H1 (cell line): ENCODE measurements around the gene SHISA7. TPM values are rescaled to one million over a fixed set of nuclear protein-coding genes. Genes with fewer than 3 reads are reported as not detected.

Experiments
- CTCF ChIA-PET: fragments of 300-600 bp; sonication (Branson Sonifier 250); formaldehyde crosslinking; loops from one replicate; lab custom pipeline; 2021; ENCODE audit not compliant: partially characterized antibody; lab: Charles Lee
- POLR2A ChIA-PET: fragments of 300-600 bp; sonication (Branson Sonifier 250); formaldehyde crosslinking; loops from one replicate; lab custom pipeline; 2021; ENCODE audit warnings: inconsistent platforms; ENCODE audit not compliant: partially characterized antibody; lab: Charles Lee
- DNase-seq, 2 experiments: peaks; one replicate each; pipeline versions ENCODE4 v3.0.0 to v3.0.0-alpha.2; 2010 to 2022; ENCODE audit warnings: low spot score in 2 of 2, low read depth in 1 of 2, mixed read lengths in 1 of 2
- FAIRE-seq: peaks from 2 replicates; lab custom pipeline; 2011; peaks lifted over from hg19 to GRCh38; lab: Jason Lieb, UNC
- H2AFZ ChIP-seq: 2 replicates; pipeline ENCODE4 v1.8.1; 2012; ENCODE audit warnings: low read length, inconsistent platforms
- H2AK5ac ChIP-seq: 2 replicates; pipeline ENCODE4 v1.6.1; 2013; ENCODE audit warnings: low read depth, low read length
- H2BK120ac ChIP-seq: replicated peaks from 2 replicates; pipeline ENCODE3; 2013; ENCODE audit warnings: low read depth, low read length, inconsistent platforms
- H2BK12ac ChIP-seq: 2 replicates; pipeline ENCODE4 v1.6.1; 2013; ENCODE audit warnings: low read depth, low read length
- H2BK15ac ChIP-seq: 2 replicates; pipeline ENCODE4 v1.6.1; 2013; ENCODE audit warnings: low read length
- H2BK20ac ChIP-seq: 2 replicates; pipeline ENCODE4 v1.6.1; 2013; ENCODE audit warnings: low read length
- H2BK5ac ChIP-seq: 2 replicates; pipeline ENCODE4 v1.6.1; 2013; ENCODE audit warnings: low read depth, low read length
- H3K14ac ChIP-seq: 2 replicates; pipeline ENCODE4 v1.6.1; 2013; ENCODE audit warnings: inconsistent platforms; ENCODE audit not compliant: insufficient read length
- H3K18ac ChIP-seq: 2 replicates; pipeline ENCODE4 v1.6.1; 2013; ENCODE audit warnings: low read length; ENCODE audit errors: extremely low read depth
- H3K23ac ChIP-seq: 2 replicates; pipeline ENCODE4 v1.6.1; 2013; ENCODE audit warnings: inconsistent platforms; ENCODE audit not compliant: insufficient read length
- H3K23me2 ChIP-seq: 2 replicates; pipeline ENCODE4 v1.6.1; 2013; ENCODE audit warnings: low read depth, low read length
- H3K27ac ChIP-seq: 2 replicates; pipeline ENCODE4 v1.6.1; 2011; ENCODE audit warnings: low read depth, low read length, inconsistent platforms
- H3K27me3 ChIP-seq, 4 experiments: replicated peaks in 1 of 4; 1 replicate in 1 of 4; 2 replicates in 3 of 4; pipeline versions ENCODE4 v1.6.1 to v1.8.1; 2011 to 2013; ENCODE audit warnings: low read length in 3 of 4, mild to moderate bottlenecking in 3 of 4, inconsistent platforms in 2 of 4, mixed read lengths in 2 of 4, moderate library complexity in 1 of 4; ENCODE audit not compliant: control insufficient read depth in 3 of 4, insufficient read depth in 3 of 4; ENCODE audit errors: extremely low read depth in 1 of 4
- H3K36me3 ChIP-seq, 4 experiments: 2 replicates each; pipeline versions ENCODE4 v1.6.1 to v1.8.1; 2011 to 2013; ENCODE audit warnings: mild to moderate bottlenecking in 4 of 4, low read length in 3 of 4, moderate library complexity in 2 of 4, control low read depth in 1 of 4, inconsistent platforms in 1 of 4; ENCODE audit not compliant: insufficient read depth in 4 of 4, control insufficient read depth in 2 of 4
- H3K4ac ChIP-seq: replicated peaks from 2 replicates; pipeline ENCODE3; 2013; ENCODE audit warnings: low read length, low read depth, mixed read lengths, inconsistent platforms; ENCODE audit not compliant: insufficient read length
- H3K4me1 ChIP-seq, 4 experiments: replicated peaks in 1 of 4; 1 replicate in 1 of 4; 2 replicates in 3 of 4; pipeline versions ENCODE4 v1.6.1 to v1.8.1; 2011 to 2013; ENCODE audit warnings: low read length in 3 of 4, inconsistent platforms in 2 of 4, mixed read lengths in 1 of 4; ENCODE audit not compliant: insufficient read depth in 4 of 4, control insufficient read depth in 3 of 4
- H3K4me2 ChIP-seq, 2 experiments: 2 replicates each; pipeline versions ENCODE4 v1.6.1 to v1.8.1; 2011 to 2013; ENCODE audit warnings: low read depth in 2 of 2, low read length in 2 of 2, control low read depth in 1 of 2, inconsistent platforms in 1 of 2, mild to moderate bottlenecking in 1 of 2; ENCODE audit not compliant: insufficient read depth in 1 of 2
- H3K4me3 ChIP-seq, 4 experiments: fragments of 200-600, 300-600 bp in 1 of 4; sonication (generic), shearing (Covaris generic), sonication (Bioruptor Twin) in 1 of 4; 2 replicates each; pipeline versions ENCODE4 v1.5.1 to v1.8.1; 2011 to 2016; ENCODE audit warnings: low read length in 4 of 4, low read depth in 3 of 4, control low read depth in 2 of 4, inconsistent platforms in 2 of 4, mild to moderate bottlenecking in 2 of 4, mixed read lengths in 1 of 4, moderate library complexity in 1 of 4; ENCODE audit not compliant: insufficient read depth in 2 of 4; ENCODE audit errors: extremely low read depth in 1 of 4
- H3K56ac ChIP-seq: replicated peaks from 2 replicates; pipeline ENCODE3; 2013; ENCODE audit warnings: low read depth, mild to moderate bottlenecking, mixed read lengths, low read length, inconsistent platforms; ENCODE audit not compliant: insufficient read length
- H3K79me1 ChIP-seq: 2 replicates; pipeline ENCODE4 v1.6.1; 2013; ENCODE audit warnings: low read depth, low read length, control low read depth
- H3K79me2 ChIP-seq, 2 experiments: 2 replicates each; pipeline versions ENCODE4 v1.6.1 to v1.8.1; 2012 to 2013; ENCODE audit warnings: low read length in 2 of 2, mild to moderate bottlenecking in 2 of 2, inconsistent platforms in 1 of 2; ENCODE audit not compliant: insufficient read depth in 2 of 2, control insufficient read depth in 1 of 2
- H3K9ac ChIP-seq, 4 experiments: replicated peaks in 1 of 4; 1 replicate in 1 of 4; 2 replicates in 3 of 4; pipeline versions ENCODE4 v1.6.1 to v1.8.1; 2011 to 2013; ENCODE audit warnings: low read depth in 3 of 4, low read length in 3 of 4, control low read depth in 2 of 4, mild to moderate bottlenecking in 2 of 4, moderate library complexity in 2 of 4, inconsistent platforms in 1 of 4; ENCODE audit errors: extremely low read depth in 1 of 4
- H3K9me3 ChIP-seq, 2 experiments: 2 replicates each; pipeline versions ENCODE4 v1.6.1 to v1.8.1; 2012 to 2013; ENCODE audit warnings: mild to moderate bottlenecking in 2 of 2, moderate library complexity in 2 of 2, control low read depth in 1 of 2, inconsistent platforms in 1 of 2, low read depth in 1 of 2, low read length in 1 of 2, mixed read lengths in 1 of 2; ENCODE audit not compliant: insufficient read depth in 2 of 2
- H4K20me1 ChIP-seq, 2 experiments: replicated peaks in 1 of 2; 2 replicates each; pipeline versions ENCODE3 to v1.8.1; 2011 to 2013; ENCODE audit warnings: inconsistent platforms in 2 of 2, low read length in 2 of 2, mild to moderate bottlenecking in 1 of 2; ENCODE audit not compliant: insufficient read depth in 2 of 2, control insufficient read depth in 1 of 2
- H4K5ac ChIP-seq: 2 replicates; pipeline ENCODE4 v1.6.1; 2013; ENCODE audit warnings: low read length, low read depth, mixed read lengths, inconsistent platforms; ENCODE audit not compliant: insufficient read length
- H4K8ac ChIP-seq: 2 replicates; pipeline ENCODE4 v1.8.0; 2013; ENCODE audit warnings: mild to moderate bottlenecking, moderate library complexity, low read length, inconsistent platforms; ENCODE audit not compliant: insufficient read depth; ENCODE audit errors: extremely low read depth
- H4K91ac ChIP-seq: replicated peaks from 2 replicates; pipeline ENCODE3; 2013; ENCODE audit warnings: low read length, mixed read lengths, inconsistent platforms; ENCODE audit not compliant: insufficient read length
- ATF3 ChIP-seq: IDR thresholded peaks from 2 replicates; pipeline ENCODE4 v1.6.1; 2011; ENCODE audit warnings: low read depth, mild to moderate bottlenecking, low read length; ENCODE audit not compliant: insufficient read depth
- CHD1 ChIP-seq: IDR thresholded peaks from 2 replicates; pipeline ENCODE4 v1.6.1; 2012; ENCODE audit warnings: low read depth, low read length, improper control_type of control experiment
- CTCF ChIP-seq, 3 experiments: IDR thresholded peaks; 1 replicate in 2 of 3; 2 replicates in 1 of 3; pipeline versions ENCODE4 v1.5.1 to v1.6.1; 2011; ENCODE audit warnings: low read length in 3 of 3, mild to moderate bottlenecking in 3 of 3, inconsistent platforms in 2 of 3, low read depth in 1 of 3, moderate library complexity in 1 of 3; ENCODE audit not compliant: insufficient read depth in 1 of 3; ENCODE audit errors: control extremely low read depth in 1 of 3
- JUND ChIP-seq: IDR thresholded peaks from 2 replicates; pipeline ENCODE4 v1.6.1; 2011; ENCODE audit warnings: mild to moderate bottlenecking, improper control_type of control experiment, low read length
- POU5F1 ChIP-seq: IDR thresholded peaks from 2 replicates; pipeline ENCODE4 v1.6.1; 2011; ENCODE audit warnings: low read depth, mild to moderate bottlenecking, low read length, moderate library complexity
- TEAD4 ChIP-seq: IDR thresholded peaks from 2 replicates; pipeline ENCODE4 v1.6.1; 2012; ENCODE audit warnings: low read depth, low read length, inconsistent platforms, mixed read lengths
- WGBS, 2 experiments: shearing (Covaris generic) in 1 of 2; methylation state at CpG; one replicate each; pipeline versions ENCODE4 v1.1.6 to v1.1.7; 2013 to 2015; ENCODE audit warnings: low lambda C conversion rate in 2 of 2, mixed read lengths in 2 of 2, inconsistent platforms in 1 of 2, low coverage in 1 of 2, missing lambda C conversion rate in 1 of 2; ENCODE audit not compliant: insufficient replicate concordance in 2 of 2, insufficient coverage in 1 of 2, insufficient read length in 1 of 2; ENCODE audit errors: extremely low coverage in 1 of 2, missing lambda C conversion rate in 1 of 2; 5-methylcytosine and 5-hydroxymethylcytosine counted together
- polyA plus RNA-seq, 7 experiments: library from polyadenylated mRNA; depleted of rRNA in 3 of 7; stranded (reverse) in 5 of 7; unstranded in 2 of 7; fragments of >200 nt in 5 of 7; fragments of 200-250 nt in 2 of 7; gene quantifications; 1 replicate in 5 of 7; 2 replicates in 1 of 7; 4 replicates in 1 of 7; pipeline versions ENCODE4 v1.2.1 to v1.2.3, GENCODE V29; 2011 to 2013; ENCODE audit warnings: missing spikeins in 2 of 7, mixed read lengths in 2 of 7
- total RNA-seq: library from RNA; stranded (reverse); fragmentation: NEBNext Ultra II Directional; extraction: Animal tissue kit (Norgen Biotek cat#: 25700); gene quantifications from 2 replicates; pipeline ENCODE4 v1.2.1, GENCODE V29; 2021

The SHISA7 gene
- total and polyA plus RNA-seq, 2 of the 8 experiments (the other 6 are each of a cell fraction or from before 2014, with no cell fraction given), result 0.76 to 1.0 TPM

GRCh38 chr19:55434356-55434919, 8.7 kb downstream of the SHISA7 start:
- TF ChIP-seq POU5F1 (no peak), CHD1 (no peak), TEAD4 (no peak), CTCF (IDR thresholded peaks at IDR 0.05; ENCODE audit: control extremely low read depth in 1 of 3, insufficient read depth in 1 of 3, low read depth in 1 of 3, low read length in 3 of 3) (no peak), ATF3 (no peak), JUND (no peak)
- Histone ChIP-seq H3K23ac (no peak overlapping the region), H3K18ac (no peak overlapping the region), H3K9ac (no peak overlapping the region; a peak in 1 of 7 replicates), H4K20me1 (peaks cover 2 to 22% of the 10 kb centered on the region in 2 experiments), H4K8ac (no peak overlapping the region), H3K27ac (no peak overlapping the region), H4K5ac (no peak overlapping the region), H2BK5ac (no peak overlapping the region), H3K36me3 (no peaks in the 10 kb centered on the region), H2AFZ (no peak overlapping the region), H3K4ac (no peak overlapping the region), H3K23me2 (peaks cover 13% of the 10 kb centered on the region; the same call in 1 of the 2 replicates), H3K79me2 (no peaks in the 10 kb centered on the region), H2BK15ac (peak overlapping the region; percentile 16; the same call in 1 of the 2 replicates), H3K27me3 (peaks cover 4 to 15% (median 12%) of the 10 kb centered on the region in 4 experiments; a peak in 6 of 7 replicates), H2BK120ac (no peak overlapping the region), H3K14ac (no peak overlapping the region), H3K56ac (peak overlapping the region; percentile 100), H3K4me2 (no peak overlapping the region), H3K4me3 (no peak overlapping the region), H3K9me3 (0 out of 4 replicates have a peak, but pooled peaks cover 0 to 9% of the 10 kb centered on the region in 2 experiments), H2BK12ac (0 out of 2 replicates have a peak overlapping the region, but pooled peaks have one; percentile 1), H2AK5ac (0 out of 2 replicates have a peak overlapping the region, but pooled peaks have one; percentile 1), H2BK20ac (no peak overlapping the region), H3K4me1 (peaks cover 0 to 6% (median 2%) of the 10 kb centered on the region in 4 experiments; a peak in 2 of 7 replicates), H4K91ac (peak overlapping the region; percentile 65), H3K79me1 (peaks cover 6% of the 10 kb centered on the region)
- ChIA-PET POLR2A (no interaction called here), CTCF (no interaction called here)
- FAIRE-seq, result peak; percentile 48
- DNase-seq, result no peak
- WGBS, 2 experiments, result 86% methylated on average over 4 of the region's 4 CpGs; no CpG with 5 or more reads in 1 of the 2 experiments
